Esophagus squamous epithelium (tissue), 5 donors: ENCODE results near the gene TTC21B. TPM values are rescaled to one million over a fixed set of nuclear protein-coding genes. Genes with fewer than 3 reads are reported as not detected.

Source experiments
- DNase-seq: peaks from one replicate; lab custom pipeline; 2025; lab: John Stamatoyannopoulos, UW
- H3K27ac ChIP-seq, 4 donors: fragments of 200-600 bp; sonication (generic); one replicate each; pipeline ENCODE4 v1.5.1; 2016 to 2019; ENCODE audit warnings: mild to moderate bottlenecking in 1 of 4
- H3K27me3 ChIP-seq, 4 donors: fragments of 200-600 bp; sonication (generic); 1 replicate in 3 of 4; 2 replicates in 1 of 4; pipeline versions ENCODE4 v1.5.1 to v1.6.0; 2017 to 2021; ENCODE audit warnings: antibody characterized with exemption in 1 of 4
- H3K36me3 ChIP-seq, 3 donors: fragments of 200-600 bp; sonication (generic); one replicate each; pipeline ENCODE4 v1.5.1; 2016 to 2019
- H3K4me1 ChIP-seq, 3 donors: fragments of 200-600 bp; sonication (generic); one replicate each; pipeline ENCODE4 v1.5.1; 2017 to 2019
- H3K4me3 ChIP-seq, 4 donors: fragments of 200-600 bp; sonication (generic); 1 replicate in 3 of 4; 2 replicates in 1 of 4; pipeline ENCODE4 v1.5.1; 2016 to 2019; ENCODE audit warnings: mild to moderate bottlenecking in 2 of 4, moderate library complexity in 1 of 4
- H3K9me3 ChIP-seq, 3 donors: fragments of 200-600 bp; sonication (generic); one replicate each; pipeline ENCODE4 v1.5.1; 2016 to 2019
- CTCF ChIP-seq, 6 experiments: fragments of 450-650 bp in 4 of 6; fragments of 200-600 bp in 2 of 6; sonication (generic) in 2 of 6; IDR thresholded peaks; one replicate each; pipeline ENCODE4 v1.5.1; 2016 to 2019; ENCODE audit warnings: antibody characterized with exemption in 6 of 6, mild to moderate bottlenecking in 4 of 6, moderate library complexity in 4 of 6
- POLR2A ChIP-seq, 4 donors: fragments of 450-650 bp; IDR thresholded peaks; one replicate each; pipeline ENCODE4 v1.6.1; 2017; ENCODE audit warnings: antibody characterized with exemption in 4 of 4, mild to moderate bottlenecking in 4 of 4, moderate library complexity in 3 of 4
- WGBS, 2 donors: methylation state at CpG; one replicate each; pipeline ENCODE4 v1.1.5; 2018; 5-methylcytosine and 5-hydroxymethylcytosine counted together
- intact Hi-C: fragments of 100-400 bp; cut with DNase I; formaldehyde crosslinking; loops from one replicate; pipeline ENCODE4 v1.15.0; 2022
- total RNA-seq, 4 donors: library from RNA; depleted of rRNA; stranded (reverse); fragments of >200 nt; gene quantifications; one replicate each; pipeline ENCODE4 v1.1.0, GENCODE V29; 2016
- donor health status: DM: yes; HTN: yes; CAD: no.

Gene TTC21B
- total RNA-seq, 4 donors from 2014 or later: 4.3 to 22.3 (median 10.8) TPM

- no peaks in the 10 kb centered on the region for H3K27me3 ChIP-seq
- TF ChIP-seq CTCF (IDR thresholded peaks at IDR 0.05): no peak
- TF ChIP-seq POLR2A (IDR thresholded peaks at IDR 0.05): no peak
- DNase-seq: no peak
- H3K27ac ChIP-seq: no peak overlapping the region
- intact Hi-C loops: no loop called here
- H3K36me3 ChIP-seq: no peaks in the 10 kb centered on the region
- no peaks in the 10 kb centered on the region for H3K4me1 ChIP-seq
- H3K9me3 ChIP-seq: no peaks in the 10 kb centered on the region
- no peak overlapping the region for H3K4me3 ChIP-seq
- 56 to 67% methylated on average over 3 of the region's 3 CpGs for WGBS, 2 donors
These were observed 126.3 kb downstream of the TTC21B start for GRCh38 chr2:165827016-165827920.

GRCh38 chr2:165825041-165825440 is 128.5 kb downstream of the TTC21B start:
- Histone ChIP-seq H3K27ac (no peak overlapping the region), H3K27me3 (no peaks in the 10 kb centered on the region), H3K36me3 (no peaks in the 10 kb centered on the region), H3K9me3 (no peaks in the 10 kb centered on the region), H3K4me3 (no peak overlapping the region), H3K4me1 (no peaks in the 10 kb centered on the region)
- TF ChIP-seq CTCF (IDR thresholded peaks at IDR 0.05) (no peak), POLR2A (IDR thresholded peaks at IDR 0.05) (no peak)
- intact Hi-C loops: no loop called here
- DNase-seq: no peak
- WGBS, 2 donors: 37 to 42% methylated on average over 2 of the region's 2 CpGs

Other genes starting within 250 kb of the TTC21B start
- gene GALNT3, start 159.5 kb downstream of the TTC21B start, total RNA-seq: 10 to 100 TPM; 28.4 to 76.0 (median 43.3) TPM
- gene SCN1A, start 174.2 kb upstream of the TTC21B start, total RNA-seq: not detected